ENCODE results near the gene PTDSS2. TPM values are rescaled to one million over a fixed set of nuclear protein-coding genes. Genes with fewer than 3 reads are reported as not detected.

PTDSS2 gene
- total and polyA plus RNA-seq, 2 donors from 2014 or later: 28.5 to 37.7 TPM

- no peaks in the 10 kb centered on the region for H3K9me3 ChIP-seq (ENCODE audit: control insufficient read depth in 2 of 3, insufficient read depth in 1 of 3, low read length in 3 of 3)
- H3K9ac ChIP-seq (ENCODE audit: low read length in 3 of 3): no peak overlapping the region
- intact Hi-C loops (cut with DNase I): no loop called here
- no peak for TF ChIP-seq CTCF (IDR thresholded peaks at IDR 0.05; ENCODE audit: borderline replicate concordance, extremely low read depth, insufficient read depth)
- no peak overlapping the region for H3K4me3 ChIP-seq (ENCODE audit: low read length in 3 of 3)
- no peak for FAIRE-seq
- peak in 1 of 5 donors; percentile 59 for DNase-seq
- H3K36me3 ChIP-seq (ENCODE audit: control insufficient read depth in 2 of 3, insufficient read depth in 3 of 3, low read length in 3 of 3): peaks cover 0 to 9% (median 5%) of the 10 kb centered on the region in 3 donors
- H3K27ac ChIP-seq (ENCODE audit: low read depth in 2 of 2, low read length in 2 of 2): no peak overlapping the region
- H3K27me3 ChIP-seq (ENCODE audit: control insufficient read depth, insufficient read depth, low read length): no peaks in the 10 kb centered on the region
- peaks cover 0 to 15% (median 0%) of the 10 kb centered on the region in 3 donors for H3K4me1 ChIP-seq (ENCODE audit: control insufficient read depth in 2 of 3, insufficient read depth in 2 of 3, low read depth in 1 of 3, low read length in 3 of 3)
These were observed 4.9 kb downstream of the PTDSS2 start for GRCh38 chr11:454801-455565.

GRCh38 chr11:455566-456147 lies 5.6 kb downstream of the PTDSS2 start:
- Histone ChIP-seq H3K27ac (ENCODE audit: low read depth in 2 of 2, low read length in 2 of 2) (no peak overlapping the region), H3K4me1 (ENCODE audit: control insufficient read depth in 2 of 3, insufficient read depth in 2 of 3, low read depth in 1 of 3, low read length in 3 of 3) (peaks cover 0 to 15% (median 0%) of the 10 kb centered on the region in 3 donors), H3K9ac (ENCODE audit: low read length in 3 of 3) (no peak overlapping the region), H3K27me3 (ENCODE audit: control insufficient read depth, insufficient read depth, low read length) (no peaks in the 10 kb centered on the region), H3K9me3 (ENCODE audit: control insufficient read depth in 2 of 3, insufficient read depth in 1 of 3, low read length in 3 of 3) (no peaks in the 10 kb centered on the region), H3K36me3 (ENCODE audit: control insufficient read depth in 2 of 3, insufficient read depth in 3 of 3, low read length in 3 of 3) (peaks cover 0 to 9% (median 5%) of the 10 kb centered on the region in 3 donors), H3K4me3 (ENCODE audit: low read length in 3 of 3) (no peak overlapping the region)
- TF ChIP-seq CTCF (IDR thresholded peaks at IDR 0.05; ENCODE audit: borderline replicate concordance, extremely low read depth, insufficient read depth): no peak
- FAIRE-seq (no peak), DNase-seq (peak in 1 of 5 donors; percentile 68)
- intact Hi-C loops (cut with DNase I): no loop called here

GRCh38 chr11:456533-456932 lies 6.5 kb downstream of the PTDSS2 start:
- no peak overlapping the region for H3K4me3 ChIP-seq (ENCODE audit: low read length in 3 of 3)
- FAIRE-seq: no peak
- TF ChIP-seq CTCF (IDR thresholded peaks at IDR 0.05; ENCODE audit: borderline replicate concordance, extremely low read depth, insufficient read depth): no peak
- peaks cover 0 to 8% (median 0%) of the 10 kb centered on the region in 3 donors for H3K4me1 ChIP-seq (ENCODE audit: control insufficient read depth in 2 of 3, insufficient read depth in 2 of 3, low read depth in 1 of 3, low read length in 3 of 3)
- DNase-seq: peak in 1 of 5 donors; percentile 57
- no peak overlapping the region for H3K9ac ChIP-seq (ENCODE audit: low read length in 3 of 3)
- no peak overlapping the region for H3K27ac ChIP-seq (ENCODE audit: low read depth in 2 of 2, low read length in 2 of 2)
- intact Hi-C loops (cut with DNase I): no loop called here
- no peaks in the 10 kb centered on the region for H3K9me3 ChIP-seq (ENCODE audit: control insufficient read depth in 2 of 3, insufficient read depth in 1 of 3, low read length in 3 of 3)
- peaks cover 0 to 9% (median 5%) of the 10 kb centered on the region in 3 donors for H3K36me3 ChIP-seq (ENCODE audit: control insufficient read depth in 2 of 3, insufficient read depth in 3 of 3, low read length in 3 of 3)
- H3K27me3 ChIP-seq (ENCODE audit: control insufficient read depth, insufficient read depth, low read length): no peaks in the 10 kb centered on the region
